Ectodermal cell (in vitro differentiated cells): ENCODE results near the gene DGKI.

Experiments
- H3K27ac ChIP-seq: 2 replicates; pipeline ENCODE4 v1.7.0; 2013; ENCODE audit warnings: mild to moderate bottlenecking, low read depth, low read length; ENCODE audit not compliant: insufficient read depth, poor library complexity, severe bottlenecking
- H3K27me3 ChIP-seq: 2 replicates; pipeline ENCODE4 v1.7.0; 2013; ENCODE audit warnings: mild to moderate bottlenecking, low read length; ENCODE audit not compliant: insufficient read depth, control insufficient read depth, poor library complexity, severe bottlenecking
- H3K36me3 ChIP-seq: one replicate; pipeline ENCODE4 v1.7.0; 2013; ENCODE audit warnings: low read length; ENCODE audit not compliant: control insufficient read depth, insufficient read depth
- H3K4me1 ChIP-seq: one replicate; pipeline ENCODE4 v1.7.0; 2013; ENCODE audit warnings: low read length; ENCODE audit not compliant: control insufficient read depth, insufficient read depth
- H3K4me3 ChIP-seq: 2 replicates; pipeline ENCODE4 v1.7.0; 2013; ENCODE audit warnings: low read depth, low read length, control low read depth; ENCODE audit not compliant: insufficient read depth
- H3K9me3 ChIP-seq: 2 replicates; pipeline ENCODE4 v1.7.0; 2013; ENCODE audit warnings: mild to moderate bottlenecking, low read length, moderate library complexity; ENCODE audit not compliant: control insufficient read depth
- WGBS, 2 experiments: methylation state at CpG; one replicate each; pipeline ENCODE4 v1.1.7; 2013; ENCODE audit warnings: missing lambda C conversion rate in 2 of 2; 5-methylcytosine and 5-hydroxymethylcytosine counted together

The DGKI gene

DNA sequence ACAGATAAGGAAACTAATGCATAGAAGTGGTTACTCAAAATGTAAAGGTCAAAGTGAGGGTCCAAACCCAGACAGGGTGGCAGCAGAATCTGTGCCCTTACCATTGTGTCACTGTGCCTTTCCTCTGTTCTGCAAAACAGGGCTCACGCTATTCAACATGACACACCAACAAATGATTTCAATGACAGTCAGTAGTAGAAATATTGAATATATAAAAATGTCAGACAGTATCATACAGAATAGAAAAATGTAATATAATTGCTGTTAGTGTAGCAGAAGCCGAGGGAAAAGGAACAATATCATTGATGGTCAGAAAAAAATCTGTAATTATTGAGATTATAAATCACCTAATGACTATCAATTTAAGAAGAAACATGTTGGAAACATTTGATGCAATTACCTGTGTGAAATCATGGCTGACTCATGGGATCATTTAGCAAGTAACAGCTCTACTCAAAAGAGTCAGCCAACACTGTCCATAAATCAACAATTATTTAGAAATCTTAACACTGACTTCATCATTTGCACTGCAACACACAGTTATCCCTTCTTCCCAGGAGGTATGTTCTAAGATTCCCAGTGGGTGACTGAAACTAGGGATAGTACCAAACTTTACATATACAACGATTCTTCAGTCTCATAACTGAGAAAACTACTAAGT, 198.7 kb downstream of the DGKI start:
- H3K36me3 ChIP-seq: no peaks in the 10 kb centered on the region
- H3K4me3 ChIP-seq: no peak overlapping the region
- H3K9me3 ChIP-seq: no peaks in the 10 kb centered on the region
- 91 to 100% methylated on average over 1 to 3 of the region's 3 CpGs for WGBS, 2 experiments
- no peaks in the 10 kb centered on the region for H3K4me1 ChIP-seq
- H3K27me3 ChIP-seq: no peaks in the 10 kb centered on the region
- H3K27ac ChIP-seq: no peak overlapping the region

DNA sequence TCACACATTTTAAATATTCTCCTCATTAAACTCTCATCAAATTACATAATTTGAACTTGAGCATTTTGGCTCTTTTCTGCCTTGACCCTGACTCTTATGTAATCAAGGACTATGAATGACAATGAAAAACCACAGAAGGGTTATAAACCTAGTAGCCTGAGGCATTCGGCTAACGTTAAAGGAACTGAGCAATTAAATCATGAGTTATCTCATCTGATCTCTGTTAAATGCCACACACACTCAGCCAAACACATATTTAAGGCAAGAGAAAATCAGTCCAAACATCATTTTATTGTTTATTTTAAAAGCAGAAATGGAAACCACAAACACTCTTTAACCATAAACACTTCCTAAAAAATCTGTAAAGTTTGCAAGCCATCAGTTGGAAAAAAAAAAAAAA, 204.3 kb downstream of the DGKI start:
- no peak overlapping the region for H3K4me3 ChIP-seq
- 83 to 96% methylated on average over 2 of the region's 2 CpGs for WGBS, 2 experiments

DNA sequence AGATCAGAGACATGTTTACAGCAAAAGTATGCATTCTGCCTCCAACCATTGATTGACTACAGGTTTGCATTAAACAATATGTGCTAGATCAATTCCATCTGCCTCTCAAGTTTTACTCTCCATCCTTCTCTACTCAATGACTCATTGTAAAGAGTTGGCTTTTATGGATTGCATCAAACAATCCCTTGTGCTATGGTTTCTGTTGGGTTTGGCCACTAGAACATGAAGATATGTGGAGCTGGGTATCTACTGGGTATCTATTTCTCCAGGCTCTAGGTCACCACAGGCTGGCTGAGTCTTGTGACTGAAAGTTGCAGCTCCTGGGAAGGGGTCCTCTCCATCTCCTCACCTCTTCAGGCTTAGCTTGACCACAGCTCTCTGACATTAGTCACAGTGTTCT, 204.7 kb downstream of the DGKI start:
- Histone ChIP-seq H3K4me3 (no peak overlapping the region), H3K36me3 (no peaks in the 10 kb centered on the region), H3K27me3 (no peaks in the 10 kb centered on the region), H3K9me3 (no peaks in the 10 kb centered on the region), H3K4me1 (no peaks in the 10 kb centered on the region), H3K27ac (no peak overlapping the region)

More for the DNA sequence above, 204.3 kb downstream of the DGKI start:
- Histone ChIP-seq H3K27ac (no peak overlapping the region), H3K9me3 (no peaks in the 10 kb centered on the region), H3K4me1 (no peaks in the 10 kb centered on the region), H3K36me3 (no peaks in the 10 kb centered on the region), H3K27me3 (no peaks in the 10 kb centered on the region)

DNA sequence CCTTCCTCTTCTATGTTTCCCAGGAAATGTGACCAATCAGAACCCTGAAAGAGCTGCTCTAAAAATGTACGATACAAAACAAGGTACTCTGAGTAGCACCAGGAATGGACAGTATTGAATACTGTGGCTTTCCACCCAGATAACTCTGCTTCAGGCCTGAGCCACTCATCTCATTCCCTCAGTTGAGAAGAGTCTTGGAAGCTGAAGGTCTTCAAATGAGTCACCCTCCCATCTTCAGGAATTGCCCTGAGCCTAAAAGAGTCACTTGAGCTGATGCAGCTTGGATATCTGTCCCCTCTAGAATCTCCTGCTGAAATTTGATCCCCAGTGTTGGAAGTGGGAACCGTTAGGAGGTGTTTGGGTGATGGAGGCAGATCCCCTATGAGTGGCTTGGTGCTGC, 210.4 kb downstream of the DGKI start:
- Histone ChIP-seq H3K4me1 (no peaks in the 10 kb centered on the region), H3K9me3 (no peaks in the 10 kb centered on the region), H3K27ac (no peak overlapping the region), H3K36me3 (no peaks in the 10 kb centered on the region), H3K27me3 (no peaks in the 10 kb centered on the region), H3K4me3 (no peak overlapping the region)
- WGBS, 2 experiments: 75 to 80% methylated on average over 2 of the region's 2 CpGs

DNA sequence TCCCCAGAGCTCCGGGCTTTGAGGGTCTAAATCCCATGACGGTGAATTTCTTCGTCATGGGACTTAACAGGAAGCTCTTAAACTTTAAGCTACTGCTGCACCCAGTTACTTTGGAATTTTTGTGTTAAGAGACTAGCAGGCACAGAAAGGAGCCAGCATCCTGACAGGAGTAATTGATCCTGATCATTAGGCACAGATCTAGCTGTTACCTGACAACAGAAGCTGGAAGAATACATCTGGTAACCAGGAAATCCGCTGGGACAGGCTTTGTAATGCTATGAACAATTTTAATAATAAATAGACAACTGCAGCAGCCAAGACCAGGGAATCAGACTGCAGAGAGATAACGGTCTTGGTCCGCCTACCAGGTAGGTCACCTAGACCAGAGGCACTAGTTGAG, 210.9 kb downstream of the DGKI start:
- Histone ChIP-seq H3K27me3 (no peaks in the 10 kb centered on the region), H3K4me1 (no peaks in the 10 kb centered on the region), H3K27ac (no peak overlapping the region), H3K4me3 (no peak overlapping the region), H3K9me3 (no peaks in the 10 kb centered on the region), H3K36me3 (no peaks in the 10 kb centered on the region)
- 97 to 98% methylated on average over 6 of the region's 6 CpGs for WGBS, 2 experiments

DNA sequence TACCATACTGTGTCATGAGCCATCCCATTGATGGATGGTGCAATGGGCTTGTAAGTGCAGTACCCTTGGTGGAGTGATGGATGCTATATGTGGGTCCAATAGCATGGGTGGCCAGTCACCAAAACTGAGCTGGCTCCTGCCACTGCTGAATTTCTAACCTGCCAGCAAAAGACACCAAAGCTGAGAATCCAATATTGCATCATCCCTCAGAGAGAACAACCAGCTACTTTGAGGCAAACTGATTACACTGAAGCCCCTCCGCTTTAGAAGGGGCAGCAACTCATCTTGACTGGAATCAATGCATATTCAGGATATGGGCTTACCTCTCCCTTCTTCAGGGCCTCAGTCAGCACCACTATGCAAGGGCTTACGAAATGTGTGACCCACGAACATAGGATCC, 211.6 kb downstream of the DGKI start:
- no peaks in the 10 kb centered on the region for H3K9me3 ChIP-seq
- no peak overlapping the region for H3K27ac ChIP-seq
- no peaks in the 10 kb centered on the region for H3K4me1 ChIP-seq
- no peaks in the 10 kb centered on the region for H3K36me3 ChIP-seq
- H3K4me3 ChIP-seq: no peak overlapping the region
- H3K27me3 ChIP-seq: no peaks in the 10 kb centered on the region
- WGBS, 2 experiments: 91 to 95% methylated on average over 3 of the region's 3 CpGs

DNA sequence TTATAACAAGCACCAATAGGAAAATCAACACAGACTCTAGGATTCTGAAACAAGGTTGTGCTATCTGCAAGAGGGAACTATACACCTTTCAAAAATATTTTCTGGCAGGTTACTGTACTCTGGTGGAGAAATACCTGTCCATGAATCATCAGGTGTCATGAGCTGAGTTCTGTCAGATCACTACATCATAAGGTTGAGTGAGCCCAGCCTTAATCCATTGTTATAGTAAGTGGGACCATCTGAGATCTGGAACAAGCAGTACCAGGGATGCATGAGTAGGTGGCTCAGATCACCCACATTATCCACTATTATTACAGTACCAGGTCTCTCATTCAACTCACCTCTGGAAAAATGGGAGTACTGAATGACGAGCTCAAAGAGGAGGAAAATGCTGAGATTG, 212.4 kb downstream of the DGKI start:
- Histone ChIP-seq H3K27ac (no peak overlapping the region), H3K27me3 (no peaks in the 10 kb centered on the region), H3K4me1 (no peaks in the 10 kb centered on the region), H3K4me3 (no peak overlapping the region), H3K9me3 (no peaks in the 10 kb centered on the region), H3K36me3 (no peaks in the 10 kb centered on the region)
- WGBS, 2 experiments: 93% methylated on average over 1 of the region's 1 CpG

DNA sequence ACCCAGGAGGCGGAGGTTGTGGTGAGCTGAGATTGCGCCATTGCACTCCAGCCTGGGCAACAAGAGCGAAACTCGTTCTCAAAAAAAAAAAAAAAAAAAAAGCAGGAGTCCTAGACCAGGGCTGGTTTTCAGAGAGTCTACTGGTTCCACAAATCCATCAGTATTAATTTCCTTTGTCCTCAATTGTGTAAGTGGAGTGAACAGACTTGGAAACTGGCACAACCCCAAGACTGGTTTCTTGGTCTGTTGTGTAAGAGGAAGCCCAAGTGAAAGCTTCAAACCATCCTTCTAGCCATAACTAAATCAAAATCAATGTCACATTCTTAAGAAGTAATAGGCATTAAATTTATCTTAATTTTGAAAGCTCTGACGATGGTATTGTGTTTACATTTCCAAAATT, 213.6 kb downstream of the DGKI start:
- H3K36me3 ChIP-seq: no peaks in the 10 kb centered on the region
- no peaks in the 10 kb centered on the region for H3K9me3 ChIP-seq
- WGBS, 2 experiments: 97% methylated on average over 5 of the region's 5 CpGs
- no peak overlapping the region for H3K4me3 ChIP-seq
- H3K4me1 ChIP-seq: no peaks in the 10 kb centered on the region
- H3K27ac ChIP-seq: no peak overlapping the region
- H3K27me3 ChIP-seq: no peaks in the 10 kb centered on the region

DNA sequence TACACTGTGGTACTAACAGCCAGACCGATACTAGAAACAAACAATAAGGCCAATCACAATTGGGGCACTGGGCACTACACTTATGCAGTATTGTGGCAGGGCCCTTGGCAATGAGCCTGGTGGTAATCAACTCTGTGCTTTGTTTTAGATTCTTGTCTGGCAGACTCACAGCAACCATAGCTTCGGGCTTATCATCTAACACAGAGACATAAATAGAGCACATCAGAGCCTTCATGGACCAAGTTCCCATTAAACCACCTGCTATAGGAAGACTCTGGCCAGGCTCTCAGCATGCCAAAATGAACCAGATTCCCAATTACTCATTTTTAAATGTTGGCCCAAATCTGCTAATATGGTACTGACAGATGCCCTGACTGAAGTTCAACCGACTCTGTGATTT, 218.6 kb downstream of the DGKI start:
- Histone ChIP-seq H3K36me3 (no peaks in the 10 kb centered on the region), H3K9me3 (no peaks in the 10 kb centered on the region), H3K27ac (no peak overlapping the region), H3K4me3 (no peak overlapping the region), H3K27me3 (no peaks in the 10 kb centered on the region), H3K4me1 (no peaks in the 10 kb centered on the region)
- 97 to 99% methylated on average over 3 of the region's 3 CpGs for WGBS, 2 experiments

DNA sequence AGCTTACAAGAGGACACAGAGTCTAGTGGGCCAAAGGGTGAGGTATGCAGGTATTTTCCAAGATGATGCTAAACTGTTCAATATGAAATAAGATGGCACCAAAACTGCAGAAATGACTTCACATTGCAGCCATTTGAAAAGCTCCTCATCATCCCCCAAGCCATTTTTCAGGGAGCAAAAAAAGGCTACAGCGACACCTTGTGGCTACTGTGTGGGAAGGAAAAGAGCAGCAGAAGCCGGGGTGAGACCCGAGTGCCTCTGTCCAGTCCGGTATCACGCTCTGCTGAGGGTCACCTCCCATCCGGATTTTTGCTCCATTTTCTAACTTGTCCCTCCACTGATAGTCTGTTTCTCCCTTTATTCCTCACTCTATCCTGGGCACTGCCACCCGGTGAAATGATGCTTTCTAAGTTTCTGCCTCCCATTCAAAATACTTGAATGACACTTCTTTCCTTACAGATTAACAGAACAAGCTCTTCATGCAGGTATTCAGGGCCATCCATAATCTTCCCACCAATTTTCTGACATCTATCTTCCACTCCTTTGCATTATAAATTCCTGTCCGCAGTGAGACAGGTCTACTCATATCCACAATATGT, 220.2 kb downstream of the DGKI start:
- 33 to 37% methylated on average over 8 of the region's 8 CpGs for WGBS, 2 experiments
- H3K27ac ChIP-seq: no peak overlapping the region
- H3K27me3 ChIP-seq: no peaks in the 10 kb centered on the region
- no peaks in the 10 kb centered on the region for H3K4me1 ChIP-seq
- no peaks in the 10 kb centered on the region for H3K36me3 ChIP-seq
- no peak overlapping the region for H3K4me3 ChIP-seq
- no peaks in the 10 kb centered on the region for H3K9me3 ChIP-seq
